ENCODE results near the gene WDR1.

DNA sequence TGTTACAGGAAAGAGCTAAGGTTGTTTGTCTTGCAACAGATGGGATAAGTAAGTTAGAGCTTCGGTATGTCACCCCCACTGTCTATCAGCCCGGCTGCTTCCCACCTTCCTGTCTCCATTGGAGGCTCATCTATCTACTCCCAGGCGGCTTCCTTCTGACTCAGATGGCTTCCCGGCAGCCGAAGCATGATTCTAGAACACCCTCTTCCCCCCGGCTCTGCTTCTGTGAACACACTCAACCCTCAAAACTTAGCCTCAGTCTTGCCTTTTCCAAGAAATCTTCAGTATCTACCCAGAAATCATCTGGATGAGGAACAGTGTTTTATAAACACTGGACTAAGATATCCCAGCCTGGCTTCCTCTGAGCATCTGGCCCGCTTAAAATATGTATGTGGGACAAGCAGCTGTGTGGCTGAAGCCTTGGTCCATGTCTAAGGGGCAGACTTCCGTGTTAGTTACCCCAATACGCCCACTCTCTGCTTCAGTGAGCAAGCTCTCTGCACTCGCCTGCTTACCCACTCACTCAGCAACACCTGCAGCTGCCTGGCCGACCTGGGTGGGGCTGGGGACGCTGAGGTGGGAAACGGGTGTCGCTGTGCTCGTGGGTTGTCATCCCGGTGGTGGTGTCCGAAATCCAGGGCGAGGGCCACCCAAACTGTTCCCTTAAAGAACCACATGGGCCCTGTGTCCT lies 83.3 kb downstream of the WDR1 start:
- TF ChIP-seq, protein P1, sequence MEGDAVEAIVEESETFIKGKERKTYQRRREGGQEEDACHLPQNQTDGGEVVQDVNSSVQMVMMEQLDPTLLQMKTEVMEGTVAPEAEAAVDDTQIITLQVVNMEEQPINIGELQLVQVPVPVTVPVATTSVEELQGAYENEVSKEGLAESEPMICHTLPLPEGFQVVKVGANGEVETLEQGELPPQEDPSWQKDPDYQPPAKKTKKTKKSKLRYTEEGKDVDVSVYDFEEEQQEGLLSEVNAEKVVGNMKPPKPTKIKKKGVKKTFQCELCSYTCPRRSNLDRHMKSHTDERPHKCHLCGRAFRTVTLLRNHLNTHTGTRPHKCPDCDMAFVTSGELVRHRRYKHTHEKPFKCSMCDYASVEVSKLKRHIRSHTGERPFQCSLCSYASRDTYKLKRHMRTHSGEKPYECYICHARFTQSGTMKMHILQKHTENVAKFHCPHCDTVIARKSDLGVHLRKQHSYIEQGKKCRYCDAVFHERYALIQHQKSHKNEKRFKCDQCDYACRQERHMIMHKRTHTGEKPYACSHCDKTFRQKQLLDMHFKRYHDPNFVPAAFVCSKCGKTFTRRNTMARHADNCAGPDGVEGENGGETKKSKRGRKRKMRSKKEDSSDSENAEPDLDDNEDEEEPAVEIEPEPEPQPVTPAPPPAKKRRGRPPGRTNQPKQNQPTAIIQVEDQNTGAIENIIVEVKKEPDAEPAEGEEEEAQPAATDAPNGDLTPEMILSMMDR (conservative IDR thresholded peaks at IDR 0.05): no peak
- TF ChIP-seq EZH2 (IDR thresholded peaks at IDR 0.05; ENCODE audit: low read depth): no peak

All from PC-9 (cell line).